Skeletal muscle tissue (tissue), 2 donors: ENCODE results near the gene BTBD18. TPM values are rescaled to one million over a fixed set of nuclear protein-coding genes. Genes with fewer than 3 reads are reported as not detected.

ENCODE experiments used
- small RNA-seq: library from RNA; depleted of rRNA; stranded (forward); fragments of <200 nt; gene quantifications from one replicate; pipeline ENCODE3, GENCODE V24; 2014
- total RNA-seq: library from RNA; depleted of rRNA; stranded (reverse); fragments of >200 nt; gene quantifications from one replicate; pipeline ENCODE4 v1.2.3, GENCODE V29; 2014

BTBD18 gene
- total RNA-seq, 1 donor from 2014 or later: not detected

Small RNA genes within 50 kb of the gene (small RNA-seq; reads per million reads assigned to genes)
- gene AP001931.1 (not detected), gene TMX2-CTNND1 (not detected)

Other genes with a start within 250 kb of the BTBD18 start
- 18.3 TPM for gene SLC43A1, start 236.1 kb downstream of the BTBD18 start, total RNA-seq
- 64.2 TPM for gene TIMM10, start 221.1 kb downstream of the BTBD18 start, total RNA-seq
- gene SMTNL1, start 214.2 kb downstream of the BTBD18 start, total RNA-seq: 69.9 TPM
- 15.7 TPM for gene UBE2L6, start 184.1 kb downstream of the BTBD18 start, total RNA-seq
- 15.1 TPM for gene SERPING1, start 154.1 kb downstream of the BTBD18 start, total RNA-seq
- 0.52 TPM for gene YPEL4, start 101.9 kb downstream of the BTBD18 start, total RNA-seq
- 20.4 TPM for gene CLP1, start 94.1 kb downstream of the BTBD18 start, total RNA-seq
- 19.3 TPM for gene ZDHHC5, start 83.7 kb downstream of the BTBD18 start, total RNA-seq
- 11.0 TPM for gene MED19, start 39.6 kb downstream of the BTBD18 start, total RNA-seq
- 30.3 TPM for gene TMX2, start 39.2 kb downstream of the BTBD18 start, total RNA-seq
- 61.1 TPM for gene SELENOH, start 10.3 kb downstream of the BTBD18 start, total RNA-seq
- gene CTNND1, start 10.0 kb upstream of the BTBD18 start, total RNA-seq: 121 TPM